OCI-LY1 (cell line): ENCODE measurements around the gene SLFN12.

Experiments used
- H2AFZ ChIP-seq: fragments of 200-600 bp; sonication (generic), shearing (Covaris generic); 2 replicates; pipeline ENCODE4 v1.6.0; 2014; ENCODE audit warnings: antibody characterized with exemption, mild to moderate bottlenecking, low read length
- H3F3A ChIP-seq: fragments of 200-600 bp; sonication (generic), shearing (Covaris generic); 2 replicates; pipeline ENCODE4 v1.6.0; 2014; ENCODE audit warnings: mild to moderate bottlenecking, antibody characterized with exemption, low read length, moderate library complexity; ENCODE audit not compliant: insufficient read depth
- H3K27ac ChIP-seq: fragments of 200-600 bp; sonication (generic); 2 replicates; pipeline ENCODE4 v1.5.1; 2014; ENCODE audit warnings: low read length, mixed run types, mild to moderate bottlenecking, low read depth; ENCODE audit not compliant: poor library complexity, severe bottlenecking
- H3K27me3 ChIP-seq: fragments of 200-600 bp; sonication (generic); 2 replicates; pipeline ENCODE4 v1.6.0; 2014; ENCODE audit warnings: antibody characterized with exemption, mild to moderate bottlenecking, low read length, moderate library complexity; ENCODE audit not compliant: insufficient read depth
- H3K36me3 ChIP-seq: fragments of 200-600 bp; sonication (generic); 2 replicates; pipeline ENCODE4 v1.6.1; 2014; ENCODE audit warnings: mild to moderate bottlenecking, antibody characterized with exemption, low read length, moderate library complexity, mixed read lengths; ENCODE audit not compliant: insufficient read depth
- H3K4me1 ChIP-seq: fragments of 200-600 bp; sonication (generic); 2 replicates; pipeline ENCODE4 v1.5.1; 2014; ENCODE audit warnings: mild to moderate bottlenecking, low read length, moderate library complexity; ENCODE audit not compliant: insufficient read depth, severe bottlenecking
- H3K4me2 ChIP-seq: fragments of 200-600 bp; sonication (generic), shearing (Covaris generic); 2 replicates; pipeline ENCODE4 v1.6.1; 2014; ENCODE audit warnings: low read length
- H3K4me3 ChIP-seq: fragments of 200-600 bp; sonication (generic); 2 replicates; pipeline ENCODE4 v1.5.1; 2014; ENCODE audit warnings: low read length, low read depth, mild to moderate bottlenecking, mixed read lengths; ENCODE audit not compliant: poor library complexity, severe bottlenecking
- H3K79me2 ChIP-seq: fragments of 200-600 bp; shearing (Covaris generic); 2 replicates; pipeline ENCODE4 v1.6.1; 2016; ENCODE audit warnings: mixed run types, low read length, mixed read lengths; ENCODE audit not compliant: insufficient read depth
- H3K9ac ChIP-seq: fragments of 200-600 bp; sonication (generic), shearing (Covaris generic); 2 replicates; pipeline ENCODE4 v1.6.1; 2014; ENCODE audit warnings: mild to moderate bottlenecking, low read length, mixed read lengths
- H3K9me2 ChIP-seq: fragments of 200-600 bp; sonication (generic), shearing (Covaris generic); 2 replicates; pipeline ENCODE4 v1.6.1; 2014; ENCODE audit warnings: low read depth, mild to moderate bottlenecking, low read length, mixed read lengths
- H3K9me3 ChIP-seq: fragments of 200-600 bp; shearing (Covaris generic); 2 replicates; pipeline ENCODE4 v1.6.1; 2014; ENCODE audit warnings: low read length, mixed read lengths
- H4K20me1 ChIP-seq: fragments of 200-600 bp; sonication (generic), shearing (Covaris generic); 2 replicates; pipeline ENCODE4 v1.6.0; 2016; ENCODE audit warnings: mild to moderate bottlenecking, low read length; ENCODE audit not compliant: insufficient read depth
- EZH2 ChIP-seq: fragments of 200-600 bp; sonication (generic), shearing (Covaris generic); IDR thresholded peaks from 2 replicates; pipeline ENCODE4 v1.8.0; 2017; ENCODE audit warnings: borderline replicate concordance, mixed run types, mild to moderate bottlenecking, antibody characterized with exemption, low read length, moderate library complexity, mixed read lengths
- TF ChIP-seq, protein P1 (sequence below): fragments of 200-600 bp; sonication (generic), shearing (Covaris generic); IDR thresholded peaks from 2 replicates; pipeline ENCODE4 v1.5.1; 2017; ENCODE audit warnings: mild to moderate bottlenecking, antibody characterized with exemption, low read length, moderate library complexity, mixed read lengths

The SLFN12 gene

DNA sequence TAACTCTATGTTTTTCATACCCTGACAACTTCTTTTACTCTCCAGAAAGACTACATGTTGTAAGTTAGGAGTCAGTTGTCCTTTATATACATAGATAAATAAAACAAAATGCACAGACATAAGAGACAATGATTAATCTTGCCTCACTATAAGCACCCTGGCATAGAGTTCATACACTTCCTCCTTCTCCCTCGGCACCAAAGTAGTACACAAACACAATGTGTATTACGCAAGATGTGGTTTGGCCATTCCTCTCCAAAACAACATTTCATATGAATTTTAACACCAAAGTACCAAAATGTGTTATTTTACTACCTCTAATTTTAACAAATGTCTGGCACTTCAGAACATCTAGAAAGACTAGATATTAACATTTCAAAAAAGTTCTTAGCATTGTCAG is 41.6 kb downstream of the SLFN12 start:
- Histone ChIP-seq H3K4me2 (no peak overlapping the region), H3K9me3 (no peaks in the 10 kb centered on the region), H3K4me1 (no peaks in the 10 kb centered on the region), H4K20me1 (no peaks in the 10 kb centered on the region), H3K79me2 (no peaks in the 10 kb centered on the region), H3F3A (no peaks in the 10 kb centered on the region), H3K9me2 (no peaks in the 10 kb centered on the region), H2AFZ (no peak overlapping the region), H3K27me3 (no peaks in the 10 kb centered on the region), H3K9ac (no peak overlapping the region), H3K27ac (no peak overlapping the region), H3K4me3 (no peak overlapping the region), H3K36me3 (no peaks in the 10 kb centered on the region)
- TF ChIP-seq EZH2, result no peak
- TF ChIP-seq, protein P1, sequence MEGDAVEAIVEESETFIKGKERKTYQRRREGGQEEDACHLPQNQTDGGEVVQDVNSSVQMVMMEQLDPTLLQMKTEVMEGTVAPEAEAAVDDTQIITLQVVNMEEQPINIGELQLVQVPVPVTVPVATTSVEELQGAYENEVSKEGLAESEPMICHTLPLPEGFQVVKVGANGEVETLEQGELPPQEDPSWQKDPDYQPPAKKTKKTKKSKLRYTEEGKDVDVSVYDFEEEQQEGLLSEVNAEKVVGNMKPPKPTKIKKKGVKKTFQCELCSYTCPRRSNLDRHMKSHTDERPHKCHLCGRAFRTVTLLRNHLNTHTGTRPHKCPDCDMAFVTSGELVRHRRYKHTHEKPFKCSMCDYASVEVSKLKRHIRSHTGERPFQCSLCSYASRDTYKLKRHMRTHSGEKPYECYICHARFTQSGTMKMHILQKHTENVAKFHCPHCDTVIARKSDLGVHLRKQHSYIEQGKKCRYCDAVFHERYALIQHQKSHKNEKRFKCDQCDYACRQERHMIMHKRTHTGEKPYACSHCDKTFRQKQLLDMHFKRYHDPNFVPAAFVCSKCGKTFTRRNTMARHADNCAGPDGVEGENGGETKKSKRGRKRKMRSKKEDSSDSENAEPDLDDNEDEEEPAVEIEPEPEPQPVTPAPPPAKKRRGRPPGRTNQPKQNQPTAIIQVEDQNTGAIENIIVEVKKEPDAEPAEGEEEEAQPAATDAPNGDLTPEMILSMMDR, result no peak

DNA sequence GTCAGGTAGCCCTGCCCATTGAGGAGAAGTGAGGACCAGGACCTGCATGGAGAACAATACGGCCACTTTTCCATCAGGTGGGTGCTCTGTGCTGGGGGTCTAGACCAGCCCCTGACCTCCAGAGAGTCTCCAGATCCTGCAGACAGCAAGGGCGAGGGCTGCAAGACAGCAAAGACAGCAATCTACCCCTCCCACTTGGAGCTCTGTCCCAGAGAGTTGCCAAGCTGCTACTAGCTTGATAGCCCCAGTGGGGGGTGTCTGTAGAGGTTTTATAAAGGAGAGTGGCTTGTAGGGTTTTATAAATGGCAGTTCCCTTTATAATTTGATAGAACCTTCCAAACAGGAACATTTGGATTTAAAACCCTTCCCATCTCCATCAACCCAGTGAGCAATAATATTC is 42.1 kb downstream of the SLFN12 start:
- no peak for TF ChIP-seq EZH2
- TF ChIP-seq, protein P1, result no peak
- H3K9me3 ChIP-seq, result no peaks in the 10 kb centered on the region
- H3K4me1 ChIP-seq, result no peaks in the 10 kb centered on the region
- no peak overlapping the region for H3K4me3 ChIP-seq
- no peaks in the 10 kb centered on the region for H3K9me2 ChIP-seq
- no peak overlapping the region for H2AFZ ChIP-seq
- no peaks in the 10 kb centered on the region for H3K27me3 ChIP-seq
- no peaks in the 10 kb centered on the region for H3K36me3 ChIP-seq
- no peak overlapping the region for H3K4me2 ChIP-seq
- H3F3A ChIP-seq, result no peaks in the 10 kb centered on the region
- no peaks in the 10 kb centered on the region for H3K79me2 ChIP-seq
- no peak overlapping the region for H3K27ac ChIP-seq
- no peaks in the 10 kb centered on the region for H4K20me1 ChIP-seq
- no peak overlapping the region for H3K9ac ChIP-seq

DNA sequence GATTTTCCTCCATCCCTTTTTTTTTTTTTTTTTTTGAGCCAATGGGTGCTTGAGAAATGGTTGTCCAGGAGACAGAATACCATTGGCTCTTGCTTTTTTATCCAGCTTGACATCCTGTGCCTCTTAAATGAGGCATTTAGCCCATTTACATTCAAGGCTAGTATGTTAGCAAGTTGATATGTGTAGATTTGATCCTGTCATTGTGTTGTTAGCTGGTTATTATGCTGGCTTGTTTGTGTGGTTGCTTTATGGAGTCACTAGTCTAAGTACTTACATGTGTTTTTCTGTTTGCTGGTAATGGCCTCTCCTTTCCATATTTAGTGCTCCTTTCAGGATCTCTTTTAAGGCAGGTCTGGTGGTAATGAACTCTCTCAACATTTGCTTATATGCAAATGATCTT is 44.8 kb downstream of the SLFN12 start:
- no peaks in the 10 kb centered on the region for H3F3A ChIP-seq
- no peak overlapping the region for H2AFZ ChIP-seq
- no peaks in the 10 kb centered on the region for H3K79me2 ChIP-seq
- H3K36me3 ChIP-seq, result no peaks in the 10 kb centered on the region
- H3K27ac ChIP-seq, result no peak overlapping the region
- H4K20me1 ChIP-seq, result no peaks in the 10 kb centered on the region
- H3K9me2 ChIP-seq, result no peaks in the 10 kb centered on the region
- no peak for TF ChIP-seq EZH2
- TF ChIP-seq, protein P1, result no peak
- H3K4me3 ChIP-seq, result no peak overlapping the region
- H3K27me3 ChIP-seq, result no peaks in the 10 kb centered on the region
- no peaks in the 10 kb centered on the region for H3K9me3 ChIP-seq
- no peak overlapping the region for H3K4me2 ChIP-seq
- no peak overlapping the region for H3K9ac ChIP-seq
- no peaks in the 10 kb centered on the region for H3K4me1 ChIP-seq
